ENCODE results near the gene ZNF775.
"Not testable (repeated sequence)": the region's sequence is repeated elsewhere in the genome, so short reads cannot be mapped to it uniquely, and the experiment has no call there.

ZNF775 gene

GRCh38 chr7:150383710-150384397 is 4.7 kb downstream of the ZNF775 start:
- DNase-seq = peak; percentile 41

DNA sequence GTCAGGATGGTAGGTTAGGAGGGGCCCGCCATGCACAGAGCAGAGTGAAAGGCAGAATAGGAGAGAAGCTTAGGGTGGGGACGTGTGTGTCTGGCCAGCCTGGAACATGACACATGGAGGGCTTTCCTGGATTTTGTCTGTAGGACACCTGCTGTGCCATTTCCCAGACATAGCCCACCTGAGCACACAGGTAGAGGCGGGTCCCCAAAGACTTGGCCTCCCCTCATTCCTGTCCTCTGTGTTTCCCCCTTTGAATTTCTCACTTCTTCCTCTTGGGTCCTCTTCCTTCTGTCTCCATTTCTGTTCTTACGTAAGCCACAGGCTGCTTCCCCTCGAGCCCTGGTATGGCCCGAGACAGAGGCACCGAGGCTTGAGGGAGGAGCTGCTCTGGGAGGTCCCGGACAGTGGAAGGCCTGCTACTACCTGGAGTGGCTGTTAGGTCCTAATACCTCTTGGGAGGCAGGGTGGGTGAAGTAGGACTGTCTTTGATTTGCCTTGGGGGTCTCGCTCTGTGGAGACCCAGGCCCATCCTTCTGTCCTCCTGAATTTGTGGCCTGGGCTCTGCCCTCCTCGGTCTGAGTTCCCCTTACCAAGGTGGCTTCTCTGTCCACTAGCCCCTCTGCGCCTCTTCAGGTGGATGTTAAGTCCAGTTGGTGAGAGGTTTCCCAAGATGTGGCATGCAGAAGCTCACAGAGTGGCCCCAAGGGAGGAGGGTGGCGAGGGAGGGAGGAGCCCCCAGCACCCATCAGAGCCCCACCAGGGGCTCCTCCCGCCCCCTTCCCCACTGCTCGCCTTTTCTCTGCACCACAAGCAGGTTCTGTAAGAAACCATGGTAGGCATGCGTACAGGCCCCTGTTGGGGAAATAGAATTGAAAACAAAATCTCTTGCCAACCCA is 5.5 kb downstream of the ZNF775 start:
- no peak for DNase-seq

GRCh38 chr7:150385302-150385723 is 6.2 kb downstream of the ZNF775 start:
- no peak for DNase-seq

DNA sequence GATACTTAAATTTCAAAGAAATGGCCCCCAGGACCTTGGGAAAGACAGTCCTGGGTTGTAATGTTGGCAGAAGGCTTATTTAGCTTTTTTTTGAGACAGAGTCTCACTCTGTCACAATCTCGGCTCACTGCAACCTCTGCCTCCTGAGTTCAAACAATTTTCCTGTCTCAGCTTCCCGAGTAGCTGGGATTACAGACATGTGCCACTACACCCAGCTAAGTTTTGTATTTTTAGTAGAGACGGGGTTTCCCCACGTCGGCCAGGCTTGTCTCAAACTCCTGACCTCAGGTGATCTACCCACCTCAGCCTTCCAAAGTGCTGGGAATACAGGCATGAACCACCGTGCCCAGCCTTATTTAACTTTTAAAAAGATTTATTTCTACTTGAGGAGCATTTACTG is 6.8 kb downstream of the ZNF775 start:
- not testable (repeated sequence) for DNase-seq

DNA sequence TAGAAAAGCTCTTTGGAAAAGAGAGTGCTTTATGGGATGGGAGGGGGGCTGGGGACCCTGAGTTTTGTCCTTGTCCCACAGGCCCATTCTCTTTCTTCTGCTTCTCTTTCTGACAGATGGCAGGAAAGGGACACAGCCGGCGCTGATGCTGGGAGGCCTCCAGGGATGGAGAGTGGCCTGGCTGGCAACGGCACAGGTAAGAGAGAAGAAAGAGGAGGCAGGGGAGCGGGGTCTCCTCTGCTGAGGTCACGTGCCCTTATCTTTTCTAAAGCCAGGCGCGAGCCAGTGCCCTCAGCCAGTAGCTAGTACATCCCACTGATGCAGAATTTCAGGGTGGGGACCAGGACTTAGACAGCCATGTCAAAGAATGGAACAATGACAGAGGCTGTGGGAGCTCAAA is 9.2 kb downstream of the ZNF775 start:
- no peak for DNase-seq

GRCh38 chr7:150388709-150389531 is 9.8 kb downstream of the ZNF775 start:
- no peak for DNase-seq

- DNase-seq = no peak
These were observed 10.3 kb downstream of the ZNF775 start for GRCh38 chr7:150389532-150389816.

GRCh38 chr7:150390205-150390604 is 11.1 kb downstream of the ZNF775 start:
- no peak for DNase-seq

DNA sequence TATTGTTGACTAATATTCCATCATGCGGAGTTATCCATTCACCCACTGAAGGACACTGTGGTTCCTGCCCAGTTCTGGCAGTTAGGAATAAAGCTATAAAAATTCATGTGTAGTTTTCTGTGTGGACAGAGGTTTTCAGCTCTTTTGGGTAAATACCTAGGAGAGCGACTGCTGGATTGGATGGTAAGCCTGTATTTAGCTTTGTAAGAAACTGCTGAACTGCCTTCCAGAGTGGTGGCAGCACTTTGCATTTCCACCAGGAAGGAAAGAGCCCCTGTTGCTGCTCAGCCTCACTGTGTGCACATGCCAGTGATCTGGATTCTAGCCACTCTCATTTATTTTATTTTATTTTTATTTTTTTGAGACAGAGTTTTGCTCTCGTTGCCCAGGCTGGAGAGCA is 14.2 kb downstream of the ZNF775 start:
- no peak for DNase-seq

- DNase-seq = no peak
These were observed 17.3 kb downstream of the ZNF775 start for GRCh38 chr7:150396426-150396825.

GRCh38 chr7:150396851-150397260 is 17.7 kb downstream of the ZNF775 start:
- DNase-seq = no peak

- DNase-seq = no peak
These were observed 18.4 kb downstream of the ZNF775 start for GRCh38 chr7:150397346-150398107.

- DNase-seq = no peak
These were observed 19.2 kb downstream of the ZNF775 start for GRCh38 chr7:150398108-150398964.

DNA sequence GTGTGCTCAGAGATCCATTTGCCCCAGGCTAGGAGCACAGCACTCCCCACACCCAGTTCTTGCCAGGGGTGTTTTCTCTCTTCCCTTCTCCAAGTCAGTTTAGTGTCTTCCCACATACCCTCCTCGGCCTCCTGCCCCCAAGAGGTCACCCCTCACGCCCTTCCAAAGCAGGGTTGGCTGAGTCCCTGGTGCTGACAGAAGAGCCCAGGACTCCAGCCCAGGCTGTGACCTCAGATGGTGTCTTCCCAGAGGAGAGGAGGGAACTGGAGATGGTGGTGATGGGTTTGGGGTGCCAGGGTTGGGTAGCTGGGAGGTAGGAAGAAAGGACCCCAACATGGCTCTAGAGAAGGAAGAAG is 19.8 kb downstream of the ZNF775 start:
- DNase-seq = no peak

GRCh38 chr7:150399421-150400007 is 20.4 kb downstream of the ZNF775 start:
- no peak for DNase-seq

DNA sequence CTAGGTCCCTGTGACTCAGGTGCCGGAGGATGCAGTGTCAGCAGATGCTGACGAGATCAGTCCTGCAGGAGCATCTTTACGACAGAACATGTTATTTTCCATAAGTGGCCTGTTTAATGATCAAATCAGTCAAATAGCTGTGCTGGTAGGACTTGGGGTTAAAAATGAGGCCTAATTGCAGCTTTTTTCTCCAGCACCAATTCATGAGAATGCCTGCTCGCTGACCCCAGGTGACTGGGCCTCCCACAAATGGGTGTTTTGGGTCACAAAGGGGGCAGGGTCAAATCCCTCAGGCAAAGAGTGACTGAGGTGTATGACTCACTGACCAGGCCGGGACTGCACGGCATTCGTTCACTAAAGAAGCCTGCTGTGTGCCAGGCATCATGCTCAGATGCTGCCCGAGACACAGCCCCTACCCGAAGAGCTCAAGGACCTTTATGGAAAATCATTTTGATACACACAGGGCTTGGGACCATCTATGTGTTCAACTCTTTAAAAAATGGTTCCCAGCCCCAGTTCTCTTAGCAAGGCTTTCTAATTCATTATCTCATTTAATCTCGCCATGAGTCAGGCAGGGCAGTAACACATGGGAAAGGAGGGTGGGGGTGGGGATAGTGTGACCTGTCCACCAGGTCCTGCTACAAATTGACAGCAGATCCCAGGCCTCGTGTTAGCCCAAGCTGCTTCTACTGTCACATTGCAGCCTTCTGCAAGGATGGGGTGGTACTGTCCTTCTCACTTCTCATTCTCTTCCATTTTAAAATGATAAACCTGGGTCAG is 21.1 kb downstream of the ZNF775 start:
- DNase-seq = no peak

- DNase-seq = no peak
These were observed 21.8 kb downstream of the ZNF775 start for GRCh38 chr7:150400788-150401423.

GRCh38 chr7:150401424-150401790 is 22.3 kb downstream of the ZNF775 start:
- DNase-seq = no peak

- DNase-seq = no peak
These were observed 22.9 kb downstream of the ZNF775 start for GRCh38 chr7:150401861-150402631.
